HepG2 (cell line): ENCODE results near the gene RBM44. TPM values are rescaled to one million over a fixed set of nuclear protein-coding genes. Genes with fewer than 3 reads are reported as not detected.
"Not testable (repeated sequence)": the region's sequence is repeated elsewhere in the genome, so short reads cannot be mapped to it uniquely, and the experiment has no call there.

ENCODE experiments used
- ATAC-seq: fragments of 200-7000 bp; cut with Tn5 transposase; 3 replicates; pipeline ENCODE4 v1.9.1; 2020; ENCODE audit warnings: mild to moderate bottlenecking, moderate library complexity
- BruUV-seq: library from RNA; stranded (reverse); fragments of 400-500 nt; replicated peaks from 2 replicates; lab custom pipeline; 2021; lab: Mats Ljungman, UMichigan
- CTCF ChIA-PET: fragments of 300-600 bp; formaldehyde crosslinking; extraction: SDS; loops from one replicate; lab custom pipeline; 2021; ENCODE audit warnings: low total read pairs, inconsistent platforms, low intra/inter-chr PET ratio; lab: Yijun Ruan, JAX
- POLR2A ChIA-PET: fragments of 350-600 bp; sonication (Branson Sonifier 250); formaldehyde crosslinking; loops from one replicate; lab custom pipeline; 2020; ENCODE audit warnings: antibody characterized with exemption, inconsistent platforms; lab: Yijun Ruan, JAX
- DNase-seq: peaks from one replicate; pipeline ENCODE4 v3.0.0-alpha.2; 2015; ENCODE audit warnings: low spot score
- FAIRE-seq: peaks from 3 replicates; lab custom pipeline; 2011; peaks lifted over from hg19 to GRCh38; lab: Jason Lieb, UNC
- H2AFZ ChIP-seq: one replicate; pipeline ENCODE4 v1.6.1; 2011; ENCODE audit warnings: low read length, inconsistent platforms
- H3K27ac ChIP-seq: fragments of 300-600 bp; 3 replicates; pipeline ENCODE4 v1.8.0; 2011; ENCODE audit warnings: mixed run types, mild to moderate bottlenecking, mixed read lengths, low read length, inconsistent platforms; ENCODE audit not compliant: insufficient read depth; ENCODE audit errors: extremely low read length
- H3K27me3 ChIP-seq, 2 experiments: fragments of 200-600 bp in 1 of 2; 2 replicates in 1 of 2; 3 replicates in 1 of 2; pipeline versions ENCODE4 v1.6.0 to v1.8.0; 2011; ENCODE audit warnings: low read length in 2 of 2, mild to moderate bottlenecking in 2 of 2, moderate library complexity in 2 of 2, inconsistent platforms in 1 of 2; ENCODE audit not compliant: insufficient read depth in 2 of 2, control insufficient read depth in 1 of 2
- H3K36me3 ChIP-seq, 2 experiments: fragments of 200-600 bp in 1 of 2; replicated peaks in 1 of 2; 2 replicates in 1 of 2; 3 replicates in 1 of 2; pipeline versions ENCODE4 v1.5.1 to v1.8.0; 2011; ENCODE audit warnings: low read length in 2 of 2, inconsistent platforms in 1 of 2; ENCODE audit not compliant: insufficient read depth in 2 of 2, control insufficient read depth in 1 of 2
- H3K4me1 ChIP-seq: 2 replicates; pipeline ENCODE4 v1.5.1; 2012; ENCODE audit warnings: low read length, inconsistent platforms; ENCODE audit not compliant: insufficient read depth
- H3K4me2 ChIP-seq: 2 replicates; pipeline ENCODE4 v1.6.0; 2011; ENCODE audit warnings: low read depth, low read length, inconsistent platforms
- H3K4me3 ChIP-seq, 3 experiments: fragments of 200-600 bp in 1 of 3; sonication (generic), shearing (Covaris generic) in 1 of 3; replicated peaks in 1 of 3; 2 replicates each; pipeline ENCODE4 v1.5.1; 2011 to 2016; ENCODE audit warnings: low read length in 3 of 3, inconsistent platforms in 2 of 3, low read depth in 2 of 3, mild to moderate bottlenecking in 2 of 3, control low read depth in 1 of 3, mixed read lengths in 1 of 3; ENCODE audit not compliant: insufficient read depth in 1 of 3
- H3K79me2 ChIP-seq: one replicate; pipeline ENCODE4 v1.6.1; 2011; ENCODE audit warnings: low read length, inconsistent platforms; ENCODE audit not compliant: insufficient read depth
- H3K9ac ChIP-seq: 2 replicates; pipeline ENCODE4 v1.6.0; 2011; ENCODE audit warnings: mild to moderate bottlenecking, low read depth, low read length, inconsistent platforms; ENCODE audit not compliant: insufficient read depth
- H3K9me3 ChIP-seq: 2 replicates; pipeline ENCODE4 v1.5.1; 2012; ENCODE audit warnings: mild to moderate bottlenecking, low read length
- H4K20me1 ChIP-seq: 2 replicates; pipeline ENCODE4 v1.6.0; 2011; ENCODE audit warnings: inconsistent platforms, mild to moderate bottlenecking, low read length, moderate library complexity; ENCODE audit not compliant: insufficient read depth
- CERS6 ChIP-seq: sonication (generic); formaldehyde crosslinking; IDR thresholded peaks from 2 replicates; pipeline ENCODE4 v1.5.0; 2020; ENCODE audit warnings: missing genetic modification reagents
- RAD51 ChIP-seq: fragments of 450-650 bp; IDR thresholded peaks from 2 replicates; pipeline ENCODE4 v1.6.1; 2016; ENCODE audit warnings: borderline replicate concordance
- WGBS: methylation state at CpG from one replicate; pipeline ENCODE4 v1.1.6; 2017; ENCODE audit warnings: low lambda C conversion rate; 5-methylcytosine and 5-hydroxymethylcytosine counted together
- in situ Hi-C: cut with HindIII; loops from 2 replicates; pipeline ENCODE4 v1.10.0; 2017; ENCODE audit warnings: low pct_unique_long_range_greater_than_20kb; ENCODE audit not compliant: extremely low pct_ligation_motif_present
- intact Hi-C: fragments of 100-400 bp; cut with micrococcal nuclease; formaldehyde crosslinking; loops from one replicate; pipeline ENCODE4 v1.10.0; 2022; ENCODE audit not compliant: unreplicated experiment
- polyA plus RNA-seq, 8 experiments: library from polyadenylated mRNA; depleted of rRNA in 3 of 8; stranded (reverse) in 7 of 8; unstranded in 1 of 8; fragments of >200 nt; fragmentation: Illumina TruSeq in 4 of 8; extraction: Trizol in 4 of 8; gene quantifications; 2 replicates each; pipeline versions ENCODE4 v1.2.1 to v1.2.3, GENCODE V29; 2011 to 2016; ENCODE audit warnings: low read depth in 4 of 8, missing spikeins in 1 of 8, mixed read lengths in 1 of 8; ENCODE audit not compliant: insufficient read depth in 1 of 8
- total RNA-seq, 5 experiments: library from RNA; depleted of rRNA; stranded (reverse); fragments of >200 nt; fragmentation: Illumina TruSeq; extraction: Trizol; gene quantifications; 2 replicates each; pipeline ENCODE4 v1.2.3, GENCODE V29; 2016; ENCODE audit warnings: low read depth in 1 of 5

Gene RBM44
- total and polyA plus RNA-seq, 2 of the 13 experiments (the other 11 are each of a cell fraction or from before 2014, with no cell fraction given): 0.13 to 0.50 TPM

GRCh38 chr2:237841051-237841450 lies 42.5 kb downstream of the RBM44 start:
- 8% methylated on average over 4 of the region's 4 CpGs for WGBS
- ATAC-seq (no peak), FAIRE-seq (no peak), DNase-seq (no peak)
- intact Hi-C loops (no loop called here), in situ Hi-C loops (no loop called here)
- Histone ChIP-seq H3K9ac (no peak overlapping the region), H3K79me2 (no peaks in the 10 kb centered on the region), H2AFZ (no peak overlapping the region), H3K36me3 (no peaks in the 10 kb centered on the region), H3K4me1 (no peaks in the 10 kb centered on the region), H3K4me2 (no peak overlapping the region), H3K4me3 (no peak overlapping the region), H4K20me1 (no peaks in the 10 kb centered on the region), H3K9me3 (no peaks in the 10 kb centered on the region), H3K27ac (no peak overlapping the region), H3K27me3 (no peaks in the 10 kb centered on the region)
- ChIA-PET POLR2A (no interaction called here), CTCF (no interaction called here)
- BruUV-seq: no TSS peak
- TF ChIP-seq CERS6 (CRISPR knock-in tag) (no peak), RAD51 (peak; percentile 47; the same call in 1 of the 2 replicates)

GRCh38 chr2:237848940-237849339 lies 50.4 kb downstream of the RBM44 start:
- H3K4me1 ChIP-seq, H3K4me3 ChIP-seq, in situ Hi-C loops, POLR2A ChIA-PET, H4K20me1 ChIP-seq, FAIRE-seq, H3K36me3 ChIP-seq, H3K4me2 ChIP-seq, DNase-seq, BruUV-seq, ATAC-seq, H3K9ac ChIP-seq, H3K9me3 ChIP-seq, intact Hi-C loops, H3K27ac ChIP-seq, CTCF ChIA-PET, H3K79me2 ChIP-seq, H2AFZ ChIP-seq: not testable (repeated sequence)
- H3K27me3 ChIP-seq: peaks cover 2 to 12% of the 10 kb centered on the region in 2 experiments; a peak in 3 of 5 replicates
- 54% methylated on average over 12 of the region's 12 CpGs for WGBS
